Right lobe of liver (tissue), 4 donors: Measurements from ENCODE around the gene CACNA2D2.

Source experiments
- CTCF ChIP-seq, 4 donors: fragments of 200-600 bp in 3 of 4; fragments of 450-650 bp in 1 of 4; IDR thresholded peaks; one replicate each; pipeline versions ENCODE4 v1.5.1 to v1.8.0; 2016 to 2022; ENCODE audit warnings: antibody characterized with exemption in 4 of 4, mild to moderate bottlenecking in 2 of 4
- POLR2A ChIP-seq: fragments of 450-650 bp; IDR thresholded peaks from one replicate; pipeline ENCODE4 v1.6.1; 2017; ENCODE audit warnings: antibody characterized with exemption, mild to moderate bottlenecking
- donor health status: DM: no; HTN: no; CAD: no.
- donor health status: DM: no; HTN: no; CAD: no.
- donor health status: DM: no; HTN: yes; CAD: no.

DNA sequence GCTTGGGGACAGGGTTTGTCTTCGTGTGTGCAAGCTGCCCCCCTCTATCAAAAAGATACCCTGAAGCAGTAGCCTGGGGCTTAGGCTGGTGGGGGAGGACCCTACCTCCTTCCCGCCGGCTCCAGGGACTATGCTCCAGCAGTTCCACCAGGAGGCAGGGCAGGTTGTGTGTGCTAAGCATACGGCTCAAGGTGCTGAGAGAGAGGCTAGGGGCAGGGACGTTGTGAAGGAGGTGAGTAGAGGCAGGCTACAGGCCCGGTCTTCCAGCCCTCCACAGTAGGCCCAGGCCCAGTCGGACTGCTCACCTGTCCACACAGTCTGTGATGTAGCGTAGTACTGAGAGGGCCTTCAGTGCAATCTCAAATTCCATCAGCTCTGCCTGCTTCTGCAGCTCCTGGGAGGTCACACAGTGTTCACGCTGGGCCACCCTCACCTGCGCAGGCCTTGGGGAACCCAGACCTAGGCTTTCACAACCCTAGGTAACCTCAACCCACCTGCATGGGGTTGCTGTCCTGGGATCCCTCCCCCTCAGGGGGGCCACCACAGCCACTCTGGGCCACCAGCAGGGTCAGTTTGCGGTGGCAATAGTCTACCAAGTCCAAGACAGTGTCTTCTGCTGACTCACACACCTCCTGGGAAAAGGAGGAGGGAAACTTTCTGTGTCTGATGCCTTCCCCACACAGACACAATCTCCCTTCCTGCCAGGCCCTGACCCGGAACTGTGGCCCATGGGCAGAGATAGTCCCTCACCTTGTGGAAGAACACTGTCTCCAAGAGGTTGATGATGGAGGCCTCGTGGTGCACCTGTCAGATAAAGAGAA lies 160.4 kb downstream of the CACNA2D2 start:
- no peak for TF ChIP-seq CTCF (IDR thresholded peaks at IDR 0.05)
- TF ChIP-seq POLR2A, result no peak
